GM18517 (cell line): ENCODE data around the gene ATP8B3.

ENCODE experiments used
- ATAC-seq: cut with Tn5 transposase; IDR thresholded peaks from one replicate; pipeline ENCODE4 v1.9.1; 2021; ENCODE audit warnings: mild to moderate bottlenecking, moderate library complexity; ENCODE audit not compliant: unreplicated experiment

The ATP8B3 gene

GRCh38 chr19:1837222-1837565 is 25.1 kb upstream of the ATP8B3 start:
- ATAC-seq = no peak

GRCh38 chr19:1836458-1837221 is 24.6 kb upstream of the ATP8B3 start:
- ATAC-seq = no peak

GRCh38 chr19:1833540-1833939 is 21.5 kb upstream of the ATP8B3 start:
- no peak for ATAC-seq

GRCh38 chr19:1832046-1832663 is 20.1 kb upstream of the ATP8B3 start:
- no peak for ATAC-seq

- no peak for ATAC-seq
These were observed 18.9 kb upstream of the ATP8B3 start for GRCh38 chr19:1830978-1831377.

GRCh38 chr19:1830568-1830967 is 18.5 kb upstream of the ATP8B3 start:
- no peak for ATAC-seq

GRCh38 chr19:1829958-1830357 is 17.9 kb upstream of the ATP8B3 start:
- ATAC-seq = no peak

GRCh38 chr19:1828279-1829238 is 16.5 kb upstream of the ATP8B3 start:
- ATAC-seq = no peak

- no peak for ATAC-seq
These were observed 15.6 kb upstream of the ATP8B3 start for GRCh38 chr19:1827566-1828278.

- ATAC-seq = no peak
These were observed 14.8 kb upstream of the ATP8B3 start for GRCh38 chr19:1826557-1827521.

GRCh38 chr19:1825909-1826556 is 14.0 kb upstream of the ATP8B3 start:
- ATAC-seq = no peak

GRCh38 chr19:1824252-1824622 is 12.2 kb upstream of the ATP8B3 start:
- no peak for ATAC-seq

GRCh38 chr19:1823539-1824251 is 11.6 kb upstream of the ATP8B3 start:
- no peak for ATAC-seq

- no peak for ATAC-seq
These were observed 10.9 kb upstream of the ATP8B3 start for GRCh38 chr19:1823020-1823419.

- ATAC-seq = no peak
These were observed 10.1 kb upstream of the ATP8B3 start for GRCh38 chr19:1822210-1822609.

- no peak for ATAC-seq
These were observed 7.5 kb upstream of the ATP8B3 start for GRCh38 chr19:1819341-1820255.

- ATAC-seq = no peak
These were observed 6.6 kb upstream of the ATP8B3 start for GRCh38 chr19:1818549-1819195.
